Ishikawa (cell line): Measurements from ENCODE around the gene FASN.

Experiments
- CEBPB ChIP-seq: IDR thresholded peaks from 2 replicates; pipeline ENCODE4 v1.6.1; 2012
- EGR1 ChIP-seq: IDR thresholded peaks from 2 replicates; pipeline ENCODE4 v1.6.1; 2012
- EP300 ChIP-seq: IDR thresholded peaks from 2 replicates; pipeline ENCODE4 v1.6.1; 2012; ENCODE audit warnings: borderline replicate concordance
- NFIC ChIP-seq: IDR thresholded peaks from 2 replicates; pipeline ENCODE4 v1.6.1; 2012
- REST ChIP-seq: IDR thresholded peaks from 2 replicates; pipeline ENCODE4 v1.6.1; 2012; ENCODE audit warnings: low read depth, mild to moderate bottlenecking

DNA sequence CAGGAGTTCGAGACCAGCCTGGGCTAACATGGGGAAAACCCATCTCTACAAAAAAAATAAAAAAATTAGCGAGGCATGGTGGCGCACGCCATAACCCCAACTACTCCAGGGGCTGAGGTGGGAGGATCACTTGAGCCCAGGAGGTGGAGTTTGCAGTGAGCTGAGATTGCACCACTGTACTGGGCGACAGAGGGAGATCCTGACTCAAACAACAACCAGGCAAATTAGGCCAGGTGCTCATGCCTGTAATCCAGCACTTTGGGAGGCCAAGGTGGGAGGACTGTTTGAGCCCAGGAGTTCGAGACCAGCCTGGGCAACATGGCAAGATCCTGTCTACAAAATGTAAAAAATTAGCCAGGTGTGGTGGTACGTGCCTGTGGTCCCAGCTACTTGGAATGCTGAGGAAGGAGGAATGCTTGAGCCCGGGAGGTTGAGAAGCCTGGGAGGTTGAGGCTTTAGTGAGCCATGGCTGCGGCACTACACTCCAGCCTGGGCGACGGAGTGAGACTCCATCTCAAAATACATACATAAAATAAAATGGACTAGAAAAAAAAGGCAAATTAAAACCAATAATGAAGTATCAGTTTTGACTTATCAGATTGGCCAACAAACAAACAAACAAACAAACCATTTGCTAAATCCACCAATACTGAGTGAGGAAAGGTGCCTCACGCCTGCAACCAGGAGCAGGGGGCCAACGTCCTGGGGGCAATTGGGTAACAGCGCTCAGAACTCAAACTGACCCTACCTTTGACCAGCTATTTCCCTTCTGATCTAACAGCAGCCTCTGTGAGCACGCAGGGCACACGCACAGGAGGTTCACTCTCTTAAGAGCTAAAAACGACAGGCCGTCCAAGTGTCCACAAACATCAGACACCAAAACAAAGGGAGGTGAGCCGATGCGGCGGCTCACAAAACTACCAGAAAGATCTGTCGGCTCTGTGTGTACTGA is 19.4 kb upstream of the FASN start:
- TF ChIP-seq REST (no peak), CEBPB (no peak), EGR1 (no peak), EP300 (no peak), NFIC (no peak)
